CD4-positive, alpha-beta memory T cell (primary cell): ENCODE results near the gene PRDM16. TPM values are rescaled to one million over a fixed set of nuclear protein-coding genes. Genes with fewer than 3 reads are reported as not detected.

Source experiments
- CTCF ChIA-PET: fragments of 350-600 bp; sonication (Branson Sonifier 250); formaldehyde crosslinking; loops from one replicate; lab custom pipeline; 2021; ENCODE audit warnings: inconsistent platforms; ENCODE audit not compliant: partially characterized antibody; lab: Charles Lee
- POLR2A ChIA-PET: fragments of 350-600 bp; sonication (Branson Sonifier 250); formaldehyde crosslinking; loops from one replicate; lab custom pipeline; 2021; ENCODE audit not compliant: partially characterized antibody; lab: Charles Lee
- DNase-seq, 5 donors: peaks; one replicate each; pipeline versions ENCODE4 v3.0.0 to v3.0.0-alpha.2; 2020 to 2022; ENCODE audit warnings: mixed read lengths in 1 of 5
- H3K27ac ChIP-seq: one replicate; pipeline ENCODE4 v1.7.0; 2013; ENCODE audit warnings: low read depth, low read length
- H3K27me3 ChIP-seq: 2 replicates; pipeline ENCODE4 v1.7.0; 2013; ENCODE audit warnings: mild to moderate bottlenecking, low read length, moderate library complexity; ENCODE audit not compliant: insufficient read depth
- H3K36me3 ChIP-seq: 2 replicates; pipeline ENCODE4 v1.7.0; 2013; ENCODE audit warnings: mild to moderate bottlenecking, low read length, moderate library complexity; ENCODE audit not compliant: insufficient read depth
- H3K4me1 ChIP-seq: 2 replicates; pipeline ENCODE4 v1.7.0; 2013; ENCODE audit warnings: mild to moderate bottlenecking, low read length, moderate library complexity; ENCODE audit not compliant: insufficient read depth
- H3K4me3 ChIP-seq, 2 donors: one replicate each; pipeline ENCODE4 v1.7.0; 2013; ENCODE audit warnings: low read length in 2 of 2, mild to moderate bottlenecking in 1 of 2
- H3K9me3 ChIP-seq, 2 donors: one replicate each; pipeline ENCODE4 v1.7.0; 2013; ENCODE audit warnings: low read length in 2 of 2, control low read depth in 1 of 2; ENCODE audit not compliant: control insufficient read depth in 1 of 2
- H3K27ac Mint-ChIP-seq, 7 donors: one replicate each; pipeline ENCODE4 v1.8.0; 2020 to 2021; ENCODE audit warnings: mixed read lengths in 7 of 7, mild to moderate bottlenecking in 6 of 7, inconsistent platforms in 3 of 7, moderate library complexity in 3 of 7
- H3K27me3 Mint-ChIP-seq, 2 donors: one replicate each; pipeline ENCODE4 v1.8.0; 2020 to 2021; ENCODE audit warnings: mixed read lengths in 2 of 2
- H3K36me3 Mint-ChIP-seq, 2 donors: one replicate each; pipeline ENCODE4 v1.8.0; 2020 to 2021; ENCODE audit warnings: mixed read lengths in 2 of 2, inconsistent platforms in 1 of 2, mild to moderate bottlenecking in 1 of 2
- H3K4me1 Mint-ChIP-seq, 4 donors: one replicate each; pipeline ENCODE4 v1.8.0; 2020 to 2021; ENCODE audit warnings: mixed read lengths in 4 of 4, mild to moderate bottlenecking in 1 of 4
- H3K4me3 Mint-ChIP-seq, 8 donors: one replicate each; pipeline ENCODE4 v1.8.0; 2020 to 2021; ENCODE audit warnings: mixed read lengths in 8 of 8, mild to moderate bottlenecking in 7 of 8, moderate library complexity in 6 of 8, inconsistent platforms in 3 of 8
- H3K9me3 Mint-ChIP-seq, 8 donors: one replicate each; pipeline ENCODE4 v1.8.0; 2020 to 2021; ENCODE audit warnings: mixed read lengths in 8 of 8, mild to moderate bottlenecking in 5 of 8, inconsistent platforms in 3 of 8, moderate library complexity in 1 of 8
- intact Hi-C: fragments of 100-400 bp; cut with micrococcal nuclease; formaldehyde crosslinking; loops from one replicate; pipeline ENCODE4 v1.15.1; 2023
- polyA plus RNA-seq, 2 donors: library from polyadenylated mRNA; unstranded; fragments of 300-500 nt; fragmentation: Illumina TruSeq; gene quantifications; one replicate each; pipeline ENCODE4 v1.2.3, GENCODE V29; 2021
- total RNA-seq, 2 experiments: library from RNA; stranded (reverse); gene quantifications; one replicate each; pipeline ENCODE4 v1.2.3, GENCODE V29; 2021

Gene PRDM16
- total and polyA plus RNA-seq, 4 experiments from 2014 or later: not detected

DNA sequence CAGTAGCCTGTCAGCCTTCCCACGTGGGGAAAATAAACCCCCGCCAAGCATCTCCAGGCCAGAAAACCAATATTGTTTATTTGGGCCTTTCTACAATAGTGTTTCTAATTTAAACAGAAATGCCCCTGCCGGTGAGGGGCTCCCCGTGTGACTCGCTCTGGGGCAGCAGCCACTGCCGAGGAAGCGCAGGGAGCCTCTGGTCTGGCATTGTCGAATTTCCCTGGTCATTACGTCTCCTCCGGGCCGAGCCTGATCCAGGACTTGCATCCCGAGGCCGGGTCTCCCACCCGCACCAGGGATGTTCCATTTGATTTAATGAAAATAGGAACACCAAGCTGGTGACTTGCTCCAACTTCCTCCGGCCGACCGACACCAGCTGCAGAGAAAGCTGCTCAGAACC lies 20.5 kb downstream of the PRDM16 start:
- no peaks in the 10 kb centered on the region for H3K9me3 ChIP-seq
- H3K9me3 Mint-ChIP-seq: no peaks in the 10 kb centered on the region
- no peak overlapping the region for H3K27ac Mint-ChIP-seq
- H3K27me3 Mint-ChIP-seq: peaks cover 2 to 3% of the 10 kb centered on the region in 2 donors
- H3K27ac ChIP-seq: no peak overlapping the region
- H3K4me1 ChIP-seq: no peaks in the 10 kb centered on the region
- no peak overlapping the region for H3K4me3 Mint-ChIP-seq
- intact Hi-C loops: no loop called here
- no peak for DNase-seq
- H3K27me3 ChIP-seq: no peaks in the 10 kb centered on the region
- peaks cover 0 to 4% (median 0%) of the 10 kb centered on the region in 4 donors for H3K4me1 Mint-ChIP-seq
- ChIA-PET CTCF (no interaction called here), POLR2A (no interaction called here)
- no peaks in the 10 kb centered on the region for H3K36me3 ChIP-seq
- H3K36me3 Mint-ChIP-seq: no peaks in the 10 kb centered on the region
- no peak overlapping the region for H3K4me3 ChIP-seq

DNA sequence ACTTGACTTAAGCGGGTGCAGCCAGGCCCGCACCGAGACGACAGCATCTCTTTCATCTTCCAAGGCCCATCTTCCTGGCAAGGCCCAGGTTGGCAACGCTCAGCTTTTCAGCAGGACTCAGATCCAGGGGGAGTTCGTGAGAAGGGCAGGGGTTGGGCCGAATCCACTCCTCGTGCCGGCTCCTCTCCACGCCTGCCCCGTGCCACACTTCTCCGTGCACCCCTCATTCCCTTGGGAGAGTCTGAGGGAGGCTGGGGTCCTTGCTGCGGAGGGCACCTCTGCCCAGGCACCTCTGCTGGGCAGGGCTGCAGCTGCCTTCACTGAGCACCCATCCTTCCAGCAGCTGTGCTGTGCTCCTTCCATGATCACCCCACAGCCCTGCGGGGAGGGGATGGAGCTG lies 22.3 kb downstream of the PRDM16 start:
- H3K27ac Mint-ChIP-seq: no peak overlapping the region
- peaks cover 0 to 4% (median 0%) of the 10 kb centered on the region in 4 donors for H3K4me1 Mint-ChIP-seq
- Histone ChIP-seq H3K9me3 (no peaks in the 10 kb centered on the region), H3K4me3 (no peak overlapping the region), H3K36me3 (no peaks in the 10 kb centered on the region), H3K27ac (no peak overlapping the region), H3K27me3 (no peaks in the 10 kb centered on the region), H3K4me1 (no peaks in the 10 kb centered on the region)
- DNase-seq: no peak
- no peak overlapping the region for H3K4me3 Mint-ChIP-seq
- H3K36me3 Mint-ChIP-seq: no peaks in the 10 kb centered on the region
- peaks cover 2 to 3% of the 10 kb centered on the region in 2 donors for H3K27me3 Mint-ChIP-seq
- intact Hi-C loops: no loop called here
- POLR2A ChIA-PET: no interaction called here
- no peaks in the 10 kb centered on the region for H3K9me3 Mint-ChIP-seq
- CTCF ChIA-PET: no interaction called here

DNA sequence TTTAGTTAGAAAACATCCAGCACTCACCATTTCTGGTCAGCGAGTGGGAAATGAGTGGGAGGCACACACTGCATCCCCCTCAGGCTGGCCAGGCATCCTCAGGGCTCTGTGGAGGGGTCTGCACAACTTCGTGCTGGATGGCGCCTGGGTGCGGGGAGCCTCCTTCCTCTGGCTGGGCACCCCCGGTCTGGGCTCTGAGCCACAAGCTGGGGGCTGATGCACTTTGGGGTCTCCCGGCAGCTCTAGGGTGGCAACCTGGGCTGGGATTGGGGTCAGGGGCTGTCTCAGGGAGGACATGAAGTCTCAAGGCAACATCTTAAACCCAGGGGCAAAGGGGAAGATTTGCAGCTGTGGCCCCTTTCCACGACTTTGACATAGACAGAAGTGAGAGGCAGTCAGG lies 23.5 kb downstream of the PRDM16 start:
- peaks cover 0 to 4% (median 0%) of the 10 kb centered on the region in 4 donors for H3K4me1 Mint-ChIP-seq
- ChIA-PET CTCF (no interaction called here), POLR2A (no interaction called here)
- no peak overlapping the region for H3K27ac ChIP-seq
- H3K9me3 Mint-ChIP-seq: no peaks in the 10 kb centered on the region
- H3K9me3 ChIP-seq: no peaks in the 10 kb centered on the region
- no peak overlapping the region for H3K4me3 Mint-ChIP-seq
- no peaks in the 10 kb centered on the region for H3K4me1 ChIP-seq
- H3K36me3 Mint-ChIP-seq: no peaks in the 10 kb centered on the region
- no peak for DNase-seq
- no peak overlapping the region for H3K27ac Mint-ChIP-seq
- no peaks in the 10 kb centered on the region for H3K36me3 ChIP-seq
- H3K27me3 Mint-ChIP-seq: peaks cover 3 to 4% of the 10 kb centered on the region in 2 donors
- no peaks in the 10 kb centered on the region for H3K27me3 ChIP-seq
- intact Hi-C loops: no loop called here
- H3K4me3 ChIP-seq: no peak overlapping the region

DNA sequence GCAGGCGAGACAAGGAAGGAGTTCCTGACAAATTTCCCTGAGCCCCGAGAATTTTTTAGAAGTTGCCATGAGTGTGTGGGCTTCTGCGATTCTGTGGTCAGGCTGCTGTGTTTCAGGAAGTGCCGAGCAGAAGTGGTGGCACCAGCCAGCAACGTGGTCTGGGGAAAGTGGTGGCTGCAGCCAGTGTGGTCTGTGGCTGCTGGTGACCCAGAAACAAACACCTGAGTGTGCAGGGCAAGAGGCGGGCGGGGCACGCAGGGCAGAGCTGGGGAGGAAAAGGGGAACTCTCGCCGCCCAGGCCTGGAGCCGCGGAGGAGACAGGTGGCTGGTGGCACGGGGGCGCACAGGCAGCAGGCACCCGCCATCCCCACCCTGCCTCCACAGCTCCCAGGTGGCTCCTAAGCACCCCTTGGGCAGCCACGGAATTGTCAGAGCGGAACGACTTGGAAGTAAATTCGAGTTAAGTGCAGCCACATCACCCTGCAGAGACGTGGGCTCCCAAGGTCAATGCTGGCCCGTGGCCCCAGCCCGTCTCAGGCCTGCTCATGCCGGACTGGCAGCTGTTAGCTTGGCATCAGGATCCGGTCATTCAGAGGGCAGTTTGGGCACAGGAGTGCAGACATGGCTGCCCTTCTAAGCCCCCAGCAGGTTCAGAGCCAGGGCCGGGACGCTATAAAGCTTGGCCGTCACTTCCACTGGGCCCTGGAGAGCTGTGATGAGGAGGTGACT lies 25.1 kb downstream of the PRDM16 start:
- ChIA-PET CTCF (no interaction called here), POLR2A (no interaction called here)
- Mint-ChIP-seq H3K36me3 (no peaks in the 10 kb centered on the region), H3K9me3 (no peaks in the 10 kb centered on the region), H3K4me1 (no peaks in the 10 kb centered on the region), H3K27me3 (peaks cover 3 to 4% of the 10 kb centered on the region in 2 donors), H3K27ac (no peak overlapping the region), H3K4me3 (no peak overlapping the region)
- H3K27ac ChIP-seq: no peak overlapping the region
- DNase-seq: no peak
- H3K36me3 ChIP-seq: no peaks in the 10 kb centered on the region
- no peak overlapping the region for H3K4me3 ChIP-seq
- H3K9me3 ChIP-seq: no peaks in the 10 kb centered on the region
- H3K4me1 ChIP-seq: no peaks in the 10 kb centered on the region
- intact Hi-C loops: no loop called here
- no peaks in the 10 kb centered on the region for H3K27me3 ChIP-seq

DNA sequence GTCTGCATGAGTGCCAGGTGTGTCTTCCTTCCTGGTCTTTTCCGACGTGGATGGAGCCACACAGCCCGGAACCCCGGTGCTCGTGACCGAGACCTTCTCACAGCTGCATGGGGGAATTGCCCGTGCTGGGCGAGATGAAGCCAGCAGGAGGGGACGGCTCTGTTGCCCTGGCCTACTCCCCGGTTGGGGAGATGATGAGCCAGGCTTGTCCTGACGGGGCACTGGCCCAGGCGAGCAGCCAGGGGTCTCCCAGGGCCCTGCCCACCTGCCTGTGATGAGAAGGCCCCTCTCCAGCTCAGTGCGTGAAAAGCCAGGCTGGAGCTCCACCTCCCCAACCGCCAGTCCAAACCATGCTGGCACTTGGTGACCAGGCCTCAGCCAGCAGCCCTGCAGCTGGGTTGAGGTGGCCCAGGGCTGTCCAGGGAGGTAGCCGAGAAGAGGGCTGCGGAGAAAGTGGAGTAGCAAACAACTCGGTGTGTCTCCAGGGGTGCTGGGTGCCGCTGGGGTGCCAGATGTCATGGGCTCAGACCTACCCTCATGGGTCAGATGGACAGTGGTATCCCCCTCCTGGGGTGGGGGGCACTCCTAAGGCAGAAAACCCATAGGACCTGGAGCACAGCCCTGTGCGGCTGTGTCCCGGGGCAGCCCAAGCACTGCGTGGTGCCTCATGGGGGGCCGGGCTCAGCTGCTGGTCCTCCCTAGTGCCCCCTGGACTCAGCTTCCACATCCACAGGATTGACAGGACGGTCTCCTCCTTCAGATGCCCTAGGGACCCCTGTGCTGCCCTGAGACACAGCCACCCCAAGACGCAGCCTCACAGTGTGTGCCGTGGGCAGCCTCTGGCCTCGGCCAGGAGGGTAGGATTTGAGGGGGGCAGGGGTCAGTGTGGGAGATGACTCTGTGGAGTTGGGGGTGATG lies 26.1 kb downstream of the PRDM16 start:
- intact Hi-C loops: no loop called here
- no peaks in the 10 kb centered on the region for H3K4me1 Mint-ChIP-seq
- Histone ChIP-seq H3K27me3 (no peaks in the 10 kb centered on the region), H3K27ac (no peak overlapping the region), H3K4me1 (no peaks in the 10 kb centered on the region), H3K36me3 (no peaks in the 10 kb centered on the region), H3K9me3 (no peaks in the 10 kb centered on the region), H3K4me3 (no peak overlapping the region)
- H3K27me3 Mint-ChIP-seq: peaks cover 3 to 4% of the 10 kb centered on the region in 2 donors
- POLR2A ChIA-PET: no interaction called here
- no peak overlapping the region for H3K27ac Mint-ChIP-seq
- H3K4me3 Mint-ChIP-seq: no peak overlapping the region
- no peak for DNase-seq
- H3K36me3 Mint-ChIP-seq: no peaks in the 10 kb centered on the region
- H3K9me3 Mint-ChIP-seq: no peaks in the 10 kb centered on the region
- CTCF ChIA-PET: no interaction called here

DNA sequence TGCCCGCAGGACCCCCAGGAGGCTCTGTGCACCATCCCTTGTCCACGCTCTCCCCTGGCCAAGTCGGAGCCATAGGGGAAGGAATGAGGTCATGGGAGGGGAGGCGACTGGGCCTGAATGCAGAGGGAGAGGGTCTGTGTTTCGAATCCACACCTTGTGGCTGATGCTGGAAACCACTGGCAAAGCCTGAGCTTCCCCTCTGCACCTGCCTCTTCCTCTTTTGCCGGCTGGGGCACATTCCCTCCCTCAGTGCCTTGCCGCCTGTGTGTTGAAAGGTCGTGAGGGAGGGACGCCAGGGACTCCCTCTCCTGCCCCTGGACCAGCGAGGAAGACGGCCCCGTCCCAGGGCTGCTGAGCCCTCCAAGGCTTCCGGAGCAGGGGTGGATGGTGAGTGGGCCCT lies 27.3 kb downstream of the PRDM16 start:
- H3K27me3 ChIP-seq: no peaks in the 10 kb centered on the region
- H3K4me3 Mint-ChIP-seq: no peak overlapping the region
- H3K36me3 Mint-ChIP-seq: no peaks in the 10 kb centered on the region
- H3K4me1 Mint-ChIP-seq: no peaks in the 10 kb centered on the region
- POLR2A ChIA-PET: no interaction called here
- H3K27me3 Mint-ChIP-seq: peaks cover 3 to 4% of the 10 kb centered on the region in 2 donors
- no peaks in the 10 kb centered on the region for H3K36me3 ChIP-seq
- intact Hi-C loops: no loop called here
- no peak overlapping the region for H3K27ac Mint-ChIP-seq
- no peak overlapping the region for H3K4me3 ChIP-seq
- CTCF ChIA-PET: no interaction called here
- no peak overlapping the region for H3K27ac ChIP-seq
- no peaks in the 10 kb centered on the region for H3K9me3 Mint-ChIP-seq
- no peaks in the 10 kb centered on the region for H3K4me1 ChIP-seq
- no peaks in the 10 kb centered on the region for H3K9me3 ChIP-seq
- no peak for DNase-seq

DNA sequence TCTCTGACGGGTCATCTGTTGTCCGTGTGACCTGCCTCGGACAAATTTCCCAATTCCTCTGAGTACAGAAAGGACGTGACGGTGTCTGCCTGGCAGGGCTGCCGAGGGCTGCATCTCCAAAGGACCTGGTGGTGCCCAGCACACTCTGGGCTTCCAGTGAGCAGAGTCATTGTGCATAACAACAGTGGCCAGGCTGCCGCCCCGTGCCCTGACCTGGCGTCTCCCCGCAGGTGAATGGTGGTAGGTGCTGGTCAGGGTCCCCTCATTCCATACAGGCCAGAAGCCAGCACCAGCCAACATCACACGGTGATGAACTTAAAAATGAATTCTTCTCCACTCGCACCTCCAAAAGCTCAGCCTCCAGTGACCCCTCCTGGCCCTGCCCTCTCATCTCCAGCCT lies 28.2 kb downstream of the PRDM16 start:
- no peaks in the 10 kb centered on the region for H3K4me1 ChIP-seq
- Mint-ChIP-seq H3K36me3 (no peaks in the 10 kb centered on the region), H3K27me3 (peaks cover 3 to 4% of the 10 kb centered on the region in 2 donors), H3K4me3 (no peak overlapping the region), H3K27ac (no peak overlapping the region), H3K9me3 (no peaks in the 10 kb centered on the region), H3K4me1 (no peaks in the 10 kb centered on the region)
- H3K27ac ChIP-seq: no peak overlapping the region
- intact Hi-C loops: no loop called here
- H3K4me3 ChIP-seq: no peak overlapping the region
- DNase-seq: no peak
- POLR2A ChIA-PET: no interaction called here
- CTCF ChIA-PET: no interaction called here
- no peaks in the 10 kb centered on the region for H3K27me3 ChIP-seq
- no peaks in the 10 kb centered on the region for H3K36me3 ChIP-seq
- no peaks in the 10 kb centered on the region for H3K9me3 ChIP-seq
